ENCODE data around the gene PRUNE2. TPM values are rescaled to one million over a fixed set of nuclear protein-coding genes. Genes with fewer than 3 reads are reported as not detected.

The PRUNE2 gene
- total RNA-seq, 1 donor = 80.0 TPM

GRCh38 chr9:76713381-76713780 is 192.5 kb downstream of the PRUNE2 start:
- no peaks in the 10 kb centered on the region for H3K9me3 ChIP-seq (ENCODE audit: low read depth, low read length)
- H3K27ac ChIP-seq (ENCODE audit: low read depth, low read length) = no peak overlapping the region
- no peaks in the 10 kb centered on the region for H4K20me1 ChIP-seq (ENCODE audit: insufficient read depth, low read length)
- H3K36me3 ChIP-seq (ENCODE audit: insufficient read depth, low read length) = no peaks in the 10 kb centered on the region
- peaks cover 17% of the 10 kb centered on the region for H3K4me1 ChIP-seq (ENCODE audit: insufficient read depth, low read length)
- no peak for TF ChIP-seq CTCF (IDR thresholded peaks at IDR 0.05; ENCODE audit: extremely low read depth, low read depth, low read length)
- H3K4me3 ChIP-seq (ENCODE audit: insufficient read depth, low read length) = no peak overlapping the region
- peaks cover 3% of the 10 kb centered on the region for H3K27me3 ChIP-seq (ENCODE audit: insufficient read depth, low read length)
- H3K4me2 ChIP-seq (ENCODE audit: insufficient read depth, low read length) = no peak overlapping the region
- no peak overlapping the region for H2AFZ ChIP-seq (ENCODE audit: low read length)
- H3K79me2 ChIP-seq (ENCODE audit: insufficient read depth, low read length) = no peaks in the 10 kb centered on the region
- DNase-seq (ENCODE audit: insufficient read length, low spot score, missing footprints) = no peak

GRCh38 chr9:76709020-76709419 is 196.9 kb downstream of the PRUNE2 start:
- no peak overlapping the region for H2AFZ ChIP-seq (ENCODE audit: low read length)
- H3K27ac ChIP-seq (ENCODE audit: low read depth, low read length) = no peak overlapping the region
- H3K4me2 ChIP-seq (ENCODE audit: insufficient read depth, low read length) = no peak overlapping the region
- H3K9me3 ChIP-seq (ENCODE audit: low read depth, low read length) = no peaks in the 10 kb centered on the region
- H4K20me1 ChIP-seq (ENCODE audit: insufficient read depth, low read length) = no peaks in the 10 kb centered on the region
- no peaks in the 10 kb centered on the region for H3K4me1 ChIP-seq (ENCODE audit: insufficient read depth, low read length)
- H3K27me3 ChIP-seq (ENCODE audit: insufficient read depth, low read length) = peaks cover 24% of the 10 kb centered on the region
- TF ChIP-seq CTCF (IDR thresholded peaks at IDR 0.05; ENCODE audit: extremely low read depth, low read depth, low read length) = no peak
- no peaks in the 10 kb centered on the region for H3K36me3 ChIP-seq (ENCODE audit: insufficient read depth, low read length)
- no peak overlapping the region for H3K4me3 ChIP-seq (ENCODE audit: insufficient read depth, low read length)
- no peaks in the 10 kb centered on the region for H3K79me2 ChIP-seq (ENCODE audit: insufficient read depth, low read length)
- DNase-seq (ENCODE audit: insufficient read length, low spot score, missing footprints) = no peak

GRCh38 chr9:76707510-76707909 is 198.4 kb downstream of the PRUNE2 start:
- Histone ChIP-seq H3K4me1 (ENCODE audit: insufficient read depth, low read length) (no peaks in the 10 kb centered on the region), H4K20me1 (ENCODE audit: insufficient read depth, low read length) (no peaks in the 10 kb centered on the region), H3K36me3 (ENCODE audit: insufficient read depth, low read length) (no peaks in the 10 kb centered on the region), H3K4me3 (ENCODE audit: insufficient read depth, low read length) (no peak overlapping the region), H2AFZ (ENCODE audit: low read length) (no peak overlapping the region), H3K79me2 (ENCODE audit: insufficient read depth, low read length) (no peaks in the 10 kb centered on the region), H3K9me3 (ENCODE audit: low read depth, low read length) (no peaks in the 10 kb centered on the region), H3K27me3 (ENCODE audit: insufficient read depth, low read length) (peaks cover 24% of the 10 kb centered on the region), H3K4me2 (ENCODE audit: insufficient read depth, low read length) (no peak overlapping the region), H3K27ac (ENCODE audit: low read depth, low read length) (no peak overlapping the region)
- DNase-seq (ENCODE audit: insufficient read length, low spot score, missing footprints) = no peak
- TF ChIP-seq CTCF (IDR thresholded peaks at IDR 0.05; ENCODE audit: extremely low read depth, low read depth, low read length) = no peak

GRCh38 chr9:76704593-76705204 is 201.2 kb downstream of the PRUNE2 start:
- Histone ChIP-seq H3K79me2 (ENCODE audit: insufficient read depth, low read length) (no peaks in the 10 kb centered on the region), H3K27me3 (ENCODE audit: insufficient read depth, low read length) (peaks cover 22% of the 10 kb centered on the region), H3K9me3 (ENCODE audit: low read depth, low read length) (no peaks in the 10 kb centered on the region), H2AFZ (ENCODE audit: low read length) (no peak overlapping the region), H3K4me2 (ENCODE audit: insufficient read depth, low read length) (peak overlapping the region; percentile 47), H3K27ac (ENCODE audit: low read depth, low read length) (no peak overlapping the region), H4K20me1 (ENCODE audit: insufficient read depth, low read length) (no peaks in the 10 kb centered on the region), H3K4me3 (ENCODE audit: insufficient read depth, low read length) (no peak overlapping the region), H3K36me3 (ENCODE audit: insufficient read depth, low read length) (no peaks in the 10 kb centered on the region), H3K4me1 (ENCODE audit: insufficient read depth, low read length) (peaks cover 19% of the 10 kb centered on the region)
- DNase-seq (ENCODE audit: insufficient read length, low spot score, missing footprints) = no peak
- TF ChIP-seq CTCF (IDR thresholded peaks at IDR 0.05; ENCODE audit: extremely low read depth, low read depth, low read length) = peak; percentile 68

Measured in osteoblast (primary cell).